ENCODE results near the gene FAAP24.

- TF ChIP-seq CTCF (IDR thresholded peaks at IDR 0.05) (no peak), POLR2A (IDR thresholded peaks at IDR 0.05) (no peak), POLR2AphosphoS5 (IDR thresholded peaks at IDR 0.05) (no peak)
Measured at GRCh38 chr19:33024398-33024797, 52.4 kb downstream of the FAAP24 start.
